ENCODE measurements around the gene DOCK9. TPM values are rescaled to one million over a fixed set of nuclear protein-coding genes. Genes with fewer than 3 reads are reported as not detected.

DOCK9 gene
- total RNA-seq, 1 donor from 2014 or later = 99.8 TPM

GRCh38 chr13:98749501-98749900 is 228.4 kb downstream of the DOCK9 start:
- intact Hi-C loops (cut with micrococcal nuclease) = no loop called here

- intact Hi-C loops (cut with micrococcal nuclease) = no loop called here
Observed at GRCh38 chr13:98746968-98747367, 230.9 kb downstream of the DOCK9 start.

Other genes starting within 250 kb of the DOCK9 start
- gene SLC15A1, start 225.4 kb downstream of the DOCK9 start, total RNA-seq = not detected in 2 replicates
- 51.6 and 51.8 TPM in 2 replicates for gene UBAC2, start 222.8 kb upstream of the DOCK9 start, total RNA-seq